H9 (cell line): ENCODE data around the gene UGT2A1. TPM values are rescaled to one million over a fixed set of nuclear protein-coding genes. Genes with fewer than 3 reads are reported as not detected.

Source experiments
- DNase-seq: peaks from one replicate; pipeline ENCODE4 v3.0.0-alpha.2; 2017
- H2AFZ ChIP-seq: one replicate; pipeline ENCODE4 v1.6.1; 2013; ENCODE audit warnings: mild to moderate bottlenecking, low read length, control low read depth, moderate library complexity
- H2AK5ac ChIP-seq: 2 replicates; pipeline ENCODE4 v1.6.1; 2013; ENCODE audit warnings: low read length, control low read depth, mixed read lengths; ENCODE audit not compliant: insufficient read length
- H2BK120ac ChIP-seq: one replicate; pipeline ENCODE4 v1.6.1; 2013; ENCODE audit warnings: low read depth, mild to moderate bottlenecking, low read length, control low read depth, inconsistent platforms; ENCODE audit not compliant: poor library complexity, severe bottlenecking
- H2BK12ac ChIP-seq: 2 replicates; pipeline ENCODE4 v1.6.1; 2013; ENCODE audit warnings: low read length, control low read depth, mixed read lengths, low read depth; ENCODE audit not compliant: insufficient read length
- H2BK15ac ChIP-seq: 2 replicates; pipeline ENCODE4 v1.6.1; 2013; ENCODE audit warnings: low read depth, low read length, control low read depth
- H2BK20ac ChIP-seq: one replicate; pipeline ENCODE4 v1.6.1; 2013; ENCODE audit warnings: low read depth, mild to moderate bottlenecking, low read length, control low read depth, inconsistent platforms; ENCODE audit not compliant: poor library complexity, severe bottlenecking
- H2BK5ac ChIP-seq: 2 replicates; pipeline ENCODE4 v1.6.1; 2013; ENCODE audit warnings: low read length, control low read depth, mixed read lengths; ENCODE audit not compliant: insufficient read length
- H3K14ac ChIP-seq: 2 replicates; pipeline ENCODE4 v1.6.1; 2013; ENCODE audit warnings: low read length, control low read depth; ENCODE audit not compliant: insufficient read depth
- H3K18ac ChIP-seq: 2 replicates; pipeline ENCODE4 v1.6.1; 2013; ENCODE audit warnings: low read depth, mild to moderate bottlenecking, mixed read lengths, low read length, control low read depth; ENCODE audit not compliant: insufficient read length
- H3K23ac ChIP-seq: 2 replicates; pipeline ENCODE4 v1.6.1; 2013; ENCODE audit warnings: low read length, control low read depth, mixed read lengths, low read depth; ENCODE audit not compliant: insufficient read length
- H3K23me2 ChIP-seq: 2 replicates; pipeline ENCODE4 v1.6.1; 2013; ENCODE audit warnings: low read depth, mild to moderate bottlenecking, mixed read lengths, low read length, control low read depth; ENCODE audit not compliant: insufficient read length, poor library complexity, severe bottlenecking
- H3K27ac ChIP-seq: 2 replicates; pipeline ENCODE4 v1.5.1; 2013; ENCODE audit warnings: low read length, control low read depth, mixed read lengths, low read depth; ENCODE audit not compliant: insufficient read length
- H3K27me3 ChIP-seq: 2 replicates; pipeline ENCODE4 v1.6.1; 2013; ENCODE audit warnings: low read length, control low read depth, inconsistent platforms; ENCODE audit not compliant: insufficient read depth
- H3K4ac ChIP-seq: 2 replicates; pipeline ENCODE4 v1.6.1; 2013; ENCODE audit warnings: low read depth, mild to moderate bottlenecking, control low read depth, inconsistent platforms, low read length, moderate library complexity
- H3K4me1 ChIP-seq: 2 replicates; pipeline ENCODE4 v1.6.1; 2013; ENCODE audit warnings: low read length, control low read depth, inconsistent platforms; ENCODE audit not compliant: insufficient read depth
- H3K4me2 ChIP-seq: 2 replicates; pipeline ENCODE4 v1.6.1; 2013; ENCODE audit warnings: low read length, control low read depth, mixed read lengths; ENCODE audit not compliant: insufficient read length, insufficient read depth
- H3K56ac ChIP-seq: 2 replicates; pipeline ENCODE4 v1.6.1; 2013; ENCODE audit warnings: low read depth, mild to moderate bottlenecking, mixed read lengths, low read length, control low read depth; ENCODE audit not compliant: insufficient read length
- H3K79me1 ChIP-seq: 2 replicates; pipeline ENCODE4 v1.6.1; 2013; ENCODE audit warnings: low read depth, mild to moderate bottlenecking, moderate library complexity, low read length, control low read depth, inconsistent platforms; ENCODE audit not compliant: insufficient read depth, poor library complexity, severe bottlenecking
- H3K79me2 ChIP-seq: 2 replicates; pipeline ENCODE4 v1.6.1; 2013; ENCODE audit warnings: low read length, control low read depth, inconsistent platforms; ENCODE audit not compliant: insufficient read depth
- H3K9ac ChIP-seq: 2 replicates; pipeline ENCODE4 v1.6.1; 2013; ENCODE audit warnings: low read length, control low read depth, mixed read lengths; ENCODE audit not compliant: insufficient read length; ENCODE audit errors: extremely low read depth
- H3K9me3 ChIP-seq: one replicate; pipeline ENCODE4 v1.6.1; 2013; ENCODE audit warnings: low read depth, low read length, inconsistent platforms; ENCODE audit not compliant: control insufficient read depth
- H3T11ph ChIP-seq: one replicate; pipeline ENCODE4 v1.6.1; 2013; ENCODE audit warnings: mild to moderate bottlenecking, low read length, control low read depth, inconsistent platforms
- H4K20me1 ChIP-seq: one replicate; pipeline ENCODE4 v1.6.1; 2013; ENCODE audit not compliant: control insufficient read depth, insufficient read length, insufficient read depth
- H4K5ac ChIP-seq: 2 replicates; pipeline ENCODE4 v1.6.1; 2013; ENCODE audit warnings: low read depth, mild to moderate bottlenecking, mixed read lengths, low read length, control low read depth; ENCODE audit not compliant: insufficient read length
- H4K8ac ChIP-seq: replicated peaks from 2 replicates; pipeline ENCODE4 v1.6.1; 2013; ENCODE audit warnings: low read length, control low read depth, mixed read lengths, low read depth; ENCODE audit not compliant: insufficient read length
- H4K91ac ChIP-seq: 2 replicates; pipeline ENCODE4 v1.6.1; 2013; ENCODE audit warnings: low read depth, mild to moderate bottlenecking, moderate library complexity, mixed read lengths, low read length, control low read depth; ENCODE audit not compliant: insufficient read length
- H3K27ac Mint-ChIP-seq, 3 experiments: 2 replicates in 2 of 3; 3 replicates in 1 of 3; pipeline ENCODE4 v1.8.0; 2020 to 2021; ENCODE audit warnings: mixed read lengths in 3 of 3, mild to moderate bottlenecking in 1 of 3, moderate library complexity in 1 of 3
- H3K27me3 Mint-ChIP-seq: 2 replicates; pipeline ENCODE4 v1.8.0; 2021; ENCODE audit warnings: low read depth, mild to moderate bottlenecking, moderate library complexity, mixed read lengths
- H3K36me3 Mint-ChIP-seq, 3 experiments: 2 replicates in 2 of 3; 3 replicates in 1 of 3; pipeline ENCODE4 v1.8.0; 2020 to 2021; ENCODE audit warnings: low read depth in 3 of 3, mixed read lengths in 3 of 3; ENCODE audit not compliant: insufficient read depth in 1 of 3
- H3K4me1 Mint-ChIP-seq, 2 experiments: 2 replicates each; pipeline ENCODE4 v1.8.0; 2020; ENCODE audit warnings: mixed read lengths in 2 of 2
- H3K4me3 Mint-ChIP-seq, 2 experiments: 2 replicates in 1 of 2; 3 replicates in 1 of 2; pipeline ENCODE4 v1.8.0; 2020 to 2021; ENCODE audit warnings: mild to moderate bottlenecking in 2 of 2, mixed read lengths in 2 of 2, moderate library complexity in 1 of 2
- H3K9me3 Mint-ChIP-seq, 2 experiments: 2 replicates in 1 of 2; 3 replicates in 1 of 2; pipeline ENCODE4 v1.8.0; 2020; ENCODE audit warnings: mild to moderate bottlenecking in 2 of 2, mixed read lengths in 2 of 2, moderate library complexity in 1 of 2
- WGBS: extraction: QIAGEN DNeasy Blood & Tissue Kit; methylation state at CpG from one replicate; pipeline ENCODE4 v1.1.7; 2013; ENCODE audit warnings: missing lambda C conversion rate, low lambda C conversion rate, mixed read lengths; ENCODE audit not compliant: insufficient read length; ENCODE audit errors: extremely low coverage; 5-methylcytosine and 5-hydroxymethylcytosine counted together
- total RNA-seq: library from RNA; stranded (reverse); gene quantifications from 2 replicates; pipeline ENCODE4 v1.2.1, GENCODE V29; 2021
- TF ChIP-seq, protein P1 (sequence below): fragments of 200-600 bp; sonication (generic); conservative IDR thresholded peaks from 3 replicates; pipeline ENCODE4 v1.8.0; 2021; ENCODE audit warnings: antibody characterized with exemption, mild to moderate bottlenecking

The UGT2A1 gene
- total RNA-seq, 1 experiment from 2014 or later = not detected

DNA sequence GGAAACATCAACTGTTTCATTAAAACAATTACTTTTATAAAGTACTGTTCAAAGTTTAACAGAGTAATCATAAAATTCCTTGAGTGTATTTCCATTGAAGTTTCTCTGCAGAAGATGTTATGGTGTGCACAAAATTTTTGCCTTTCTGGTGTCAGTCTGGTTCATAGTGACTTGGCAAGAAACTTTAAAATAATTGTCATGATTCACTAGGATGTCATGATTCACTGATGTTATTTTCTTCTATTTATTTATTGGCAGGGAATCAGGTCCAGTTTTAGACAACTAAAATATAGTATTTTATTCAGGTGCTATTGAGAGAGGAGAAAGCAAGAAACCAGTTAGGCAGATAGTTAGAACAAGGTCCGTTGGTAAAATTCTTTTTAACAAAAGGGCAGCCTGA, 3.8 kb downstream of the UGT2A1 start:
- Histone ChIP-seq H3K4me1 (no peaks in the 10 kb centered on the region; the same call in 1 of the 2 replicates), H2BK5ac (no peak overlapping the region), H2BK15ac (no peak overlapping the region), H3K56ac (no peak overlapping the region), H3T11ph (no peak overlapping the region), H3K4me2 (no peak overlapping the region), H3K23ac (no peak overlapping the region), H3K79me1 (no peaks in the 10 kb centered on the region), H3K18ac (no peak overlapping the region), H3K23me2 (no peaks in the 10 kb centered on the region), H2BK120ac (no peak overlapping the region), H4K8ac (no peak overlapping the region), H2BK12ac (no peak overlapping the region), H3K9me3 (no peaks in the 10 kb centered on the region), H2BK20ac (no peak overlapping the region), H4K20me1 (no peaks in the 10 kb centered on the region), H3K14ac (no peak overlapping the region), H4K91ac (no peak overlapping the region), H3K79me2 (no peaks in the 10 kb centered on the region), H4K5ac (no peak overlapping the region), H3K27me3 (no peaks in the 10 kb centered on the region), H3K9ac (no peak overlapping the region), H3K4ac (no peak overlapping the region), H3K27ac (no peak overlapping the region), H2AFZ (no peak overlapping the region), H2AK5ac (no peak overlapping the region)
- DNase-seq = no peak
- Mint-ChIP-seq H3K36me3 (no peaks in the 10 kb centered on the region), H3K4me1 (no peaks in the 10 kb centered on the region), H3K9me3 (no peaks in the 10 kb centered on the region), H3K4me3 (no peak overlapping the region), H3K27ac (no peak overlapping the region), H3K27me3 (no peaks in the 10 kb centered on the region)
- TF ChIP-seq, protein P1, sequence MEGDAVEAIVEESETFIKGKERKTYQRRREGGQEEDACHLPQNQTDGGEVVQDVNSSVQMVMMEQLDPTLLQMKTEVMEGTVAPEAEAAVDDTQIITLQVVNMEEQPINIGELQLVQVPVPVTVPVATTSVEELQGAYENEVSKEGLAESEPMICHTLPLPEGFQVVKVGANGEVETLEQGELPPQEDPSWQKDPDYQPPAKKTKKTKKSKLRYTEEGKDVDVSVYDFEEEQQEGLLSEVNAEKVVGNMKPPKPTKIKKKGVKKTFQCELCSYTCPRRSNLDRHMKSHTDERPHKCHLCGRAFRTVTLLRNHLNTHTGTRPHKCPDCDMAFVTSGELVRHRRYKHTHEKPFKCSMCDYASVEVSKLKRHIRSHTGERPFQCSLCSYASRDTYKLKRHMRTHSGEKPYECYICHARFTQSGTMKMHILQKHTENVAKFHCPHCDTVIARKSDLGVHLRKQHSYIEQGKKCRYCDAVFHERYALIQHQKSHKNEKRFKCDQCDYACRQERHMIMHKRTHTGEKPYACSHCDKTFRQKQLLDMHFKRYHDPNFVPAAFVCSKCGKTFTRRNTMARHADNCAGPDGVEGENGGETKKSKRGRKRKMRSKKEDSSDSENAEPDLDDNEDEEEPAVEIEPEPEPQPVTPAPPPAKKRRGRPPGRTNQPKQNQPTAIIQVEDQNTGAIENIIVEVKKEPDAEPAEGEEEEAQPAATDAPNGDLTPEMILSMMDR = no peak
- WGBS = no CpG with 5 or more reads among the region's 1 CpG
